ENCODE data around the gene MCTP2.

MCTP2 gene

GRCh38 chr15:94263341-94264273, 32.2 kb downstream of the MCTP2 start:
- no peak for DNase-seq

GRCh38 chr15:94265009-94265408, 33.6 kb downstream of the MCTP2 start:
- DNase-seq = no peak

DNA sequence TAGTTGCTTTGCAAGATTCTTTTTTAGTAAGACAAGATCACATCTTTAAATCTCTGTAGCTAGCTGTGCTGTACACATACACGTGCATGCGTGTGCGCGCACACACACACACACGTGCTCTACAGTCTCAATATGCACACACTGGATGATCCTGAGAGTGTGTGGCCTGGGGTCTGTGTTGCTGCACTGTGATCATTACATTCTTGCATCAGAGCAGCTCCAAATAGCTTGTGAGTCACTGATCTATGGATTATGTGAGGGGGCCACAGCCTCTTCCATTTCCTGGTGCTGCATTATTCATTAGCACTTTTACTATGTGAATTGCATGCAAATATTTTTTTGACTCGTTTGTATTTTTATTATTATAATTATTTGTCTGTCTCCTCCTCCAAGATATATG, 34.6 kb downstream of the MCTP2 start:
- no peak for DNase-seq

GRCh38 chr15:94266789-94267188, 35.4 kb downstream of the MCTP2 start:
- DNase-seq = no peak

DNA sequence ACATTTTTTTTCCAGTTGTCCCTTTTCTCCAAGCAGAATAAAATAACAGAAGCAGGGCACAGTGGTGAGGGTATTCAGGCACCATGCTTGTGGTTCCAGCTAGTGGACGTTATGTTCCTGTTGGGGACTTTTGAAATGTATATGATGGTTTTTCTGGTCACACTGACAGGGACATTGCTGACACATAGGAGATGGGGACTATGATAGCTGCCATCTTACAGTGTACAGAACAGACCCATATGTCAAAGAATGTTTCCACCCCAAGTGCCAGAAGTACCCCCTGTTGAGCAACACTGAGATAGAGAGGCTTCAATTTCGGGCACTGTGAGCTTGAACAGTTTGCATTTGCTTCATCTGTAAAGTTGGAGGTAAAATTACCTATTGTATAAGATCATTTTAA, 38.6 kb downstream of the MCTP2 start:
- no peak for DNase-seq

DNA sequence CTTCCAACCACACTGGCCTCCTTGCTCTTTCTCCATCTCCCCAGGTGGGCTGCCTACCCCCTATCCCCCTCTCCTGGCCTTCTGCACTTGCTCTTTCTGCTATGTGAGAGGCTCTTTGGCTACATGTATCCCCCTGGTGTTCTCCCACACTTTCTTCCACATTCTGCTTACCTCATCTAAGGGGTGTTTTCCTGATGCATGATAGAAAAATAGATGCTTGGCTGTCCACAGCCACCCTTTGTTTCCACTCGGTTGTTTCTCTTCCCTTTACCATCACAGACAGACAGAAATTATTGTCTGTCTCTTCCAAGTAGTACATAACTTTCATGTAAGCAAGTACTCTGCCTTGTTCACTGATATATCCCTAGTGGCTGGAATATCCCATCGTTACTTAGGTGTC, 39.2 kb downstream of the MCTP2 start:
- no peak for DNase-seq

- DNase-seq = no peak
Measured at GRCh38 chr15:94272251-94272898, 41.0 kb downstream of the MCTP2 start.

GRCh38 chr15:94273826-94274225, 42.5 kb downstream of the MCTP2 start:
- no peak for DNase-seq

- no peak for DNase-seq
Measured at GRCh38 chr15:94274745-94275144, 43.4 kb downstream of the MCTP2 start.

DNA sequence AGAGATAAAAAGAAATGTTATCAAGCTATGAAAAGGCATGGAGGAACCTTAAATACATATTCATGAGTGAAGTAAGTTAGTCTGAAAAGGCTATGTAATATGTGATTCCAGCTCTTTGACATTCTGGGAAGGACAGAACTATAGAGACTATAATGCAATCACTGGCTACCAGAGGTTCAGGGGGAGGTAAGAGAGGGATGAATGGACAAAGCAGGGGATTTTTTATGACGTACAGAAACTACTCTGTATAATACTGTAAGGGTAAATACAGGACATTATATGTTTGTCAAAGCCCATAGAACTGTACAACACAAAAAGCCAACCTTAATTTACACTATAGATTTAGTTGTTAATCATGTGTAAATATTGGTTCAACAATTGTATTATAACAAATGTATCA, 46.1 kb downstream of the MCTP2 start:
- DNase-seq = no peak

DNA sequence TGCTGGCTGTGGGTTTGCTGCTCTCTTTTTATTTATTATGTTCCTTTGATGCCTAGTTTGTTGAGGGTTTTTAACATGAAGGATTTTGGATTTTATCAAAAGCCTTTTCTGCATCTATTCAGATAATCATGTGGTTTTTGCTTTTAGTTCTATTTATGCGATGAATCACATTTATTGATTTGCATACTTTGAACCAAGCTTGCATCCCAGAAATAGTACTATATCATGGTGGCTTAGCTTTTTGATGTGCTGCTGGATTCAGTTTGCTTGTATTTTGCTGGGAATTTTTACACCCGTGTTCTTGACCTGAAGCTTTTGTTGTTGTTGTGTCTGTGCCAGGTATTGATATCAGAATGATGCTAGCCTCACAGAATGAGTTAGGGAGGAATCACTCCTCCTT, 48.4 kb downstream of the MCTP2 start:
- DNase-seq = no peak

DNA sequence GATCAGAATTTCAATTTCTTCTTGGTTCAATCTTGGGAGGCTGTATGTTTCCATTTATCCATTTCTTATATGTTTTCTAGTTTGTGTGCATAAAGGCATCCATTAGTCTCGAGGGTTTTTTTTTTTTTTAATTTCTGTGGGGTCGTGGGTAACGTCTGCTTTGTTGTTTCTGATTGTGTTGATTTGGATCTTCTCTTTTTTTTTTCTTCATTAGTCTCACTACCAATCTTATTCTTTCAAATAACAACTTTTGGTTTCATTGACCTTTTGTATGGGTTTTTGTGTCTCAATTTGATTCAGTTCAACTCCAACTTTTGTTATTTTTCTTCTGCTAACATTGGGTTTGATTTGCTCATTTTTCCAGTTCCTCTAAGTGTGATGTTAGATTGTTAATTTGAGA, 48.9 kb downstream of the MCTP2 start:
- DNase-seq = no peak

DNA sequence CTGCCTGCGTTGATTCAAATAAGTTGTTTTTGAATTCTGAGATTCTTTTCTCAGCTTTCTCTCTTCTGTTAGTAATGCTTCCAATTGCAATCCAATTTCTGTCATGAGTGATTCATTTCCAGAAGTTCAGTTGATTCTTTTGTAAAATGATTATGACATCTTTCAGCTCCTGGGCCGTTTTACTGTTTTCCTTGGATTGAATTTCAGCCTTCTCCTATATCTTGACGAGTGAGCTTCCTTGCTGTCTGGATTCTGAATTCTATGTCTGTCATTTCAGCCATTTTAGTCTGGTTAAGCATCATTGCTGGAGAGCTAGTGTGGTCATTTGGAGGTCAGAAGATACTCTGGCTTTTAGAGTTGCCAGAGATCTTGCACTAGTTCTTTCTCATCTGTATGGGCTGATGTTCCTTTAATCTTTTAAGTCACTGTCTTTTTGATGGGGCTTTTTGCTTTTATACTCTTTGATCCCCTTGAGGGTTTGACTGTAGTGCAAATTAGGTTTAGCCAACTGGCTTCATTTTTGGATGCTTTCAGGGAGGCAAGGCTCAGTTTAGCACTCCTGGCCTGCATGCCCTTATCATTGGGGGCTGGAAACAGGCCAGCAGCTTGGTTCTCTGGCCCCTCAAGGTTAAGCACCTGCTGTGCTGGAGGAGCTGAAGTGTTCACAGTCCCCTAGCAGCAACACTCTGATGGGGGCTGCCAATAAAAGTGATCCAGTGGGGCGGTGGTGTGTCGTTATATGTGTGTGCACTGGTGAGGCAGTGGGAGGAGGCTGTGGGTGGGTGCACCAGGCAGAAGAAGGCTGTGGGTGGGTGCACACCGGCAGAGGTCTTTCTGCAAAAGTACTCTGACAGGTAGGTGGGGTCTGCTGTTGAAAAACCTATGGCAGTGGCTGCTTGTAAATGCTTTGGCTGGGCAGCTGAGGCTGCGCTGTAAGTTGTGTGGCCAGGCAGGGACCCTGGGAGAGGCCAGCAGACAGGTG, 51.2 kb downstream of the MCTP2 start:
- DNase-seq = no peak

DNA sequence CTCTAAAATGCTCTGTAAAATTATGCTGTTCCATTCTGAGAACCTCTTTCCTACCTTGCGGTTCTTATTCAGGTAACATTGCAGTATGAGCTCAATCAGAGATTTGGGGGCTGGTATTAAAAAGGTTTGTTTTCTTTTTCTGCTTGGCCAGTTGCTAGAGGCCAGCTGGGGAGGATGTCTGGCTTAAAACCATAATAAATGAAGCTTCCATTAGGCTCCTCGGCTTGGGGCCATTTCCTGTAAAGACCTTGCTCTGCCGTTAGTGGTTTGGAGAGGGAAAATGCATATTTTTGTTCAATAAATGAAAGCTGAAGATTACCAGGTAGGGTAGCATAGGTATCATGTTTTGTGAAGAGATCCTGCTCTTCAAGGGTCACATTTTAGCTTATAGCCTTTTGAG, 55.2 kb downstream of the MCTP2 start:
- DNase-seq = no peak

DNA sequence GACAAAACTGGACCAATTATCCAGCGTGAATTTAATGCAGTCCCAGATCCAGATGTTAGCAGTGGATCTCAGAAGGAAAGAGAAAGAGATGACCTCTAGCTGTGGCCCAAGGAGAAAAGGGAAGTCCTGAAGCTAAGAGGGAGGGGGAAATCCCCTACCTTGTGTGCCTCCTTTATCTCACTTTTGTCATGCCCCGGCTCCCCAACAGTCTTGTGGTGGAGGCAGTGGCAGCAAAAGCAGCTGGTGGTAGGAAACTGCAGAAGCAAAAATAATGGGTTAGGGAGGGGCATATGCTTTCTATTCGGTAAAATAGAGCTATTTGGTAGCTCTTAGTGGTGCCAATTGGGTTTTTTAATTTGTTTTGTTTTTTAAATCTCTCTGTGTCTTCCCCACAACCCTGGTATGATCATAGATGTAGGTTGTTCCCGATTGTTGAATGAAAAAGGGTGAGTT, 56.5 kb downstream of the MCTP2 start:
- DNase-seq = no peak

GRCh38 chr15:94290730-94291129, 59.4 kb downstream of the MCTP2 start:
- no peak for DNase-seq

GRCh38 chr15:94293411-94294402, 62.3 kb downstream of the MCTP2 start:
- no peak for DNase-seq

DNA sequence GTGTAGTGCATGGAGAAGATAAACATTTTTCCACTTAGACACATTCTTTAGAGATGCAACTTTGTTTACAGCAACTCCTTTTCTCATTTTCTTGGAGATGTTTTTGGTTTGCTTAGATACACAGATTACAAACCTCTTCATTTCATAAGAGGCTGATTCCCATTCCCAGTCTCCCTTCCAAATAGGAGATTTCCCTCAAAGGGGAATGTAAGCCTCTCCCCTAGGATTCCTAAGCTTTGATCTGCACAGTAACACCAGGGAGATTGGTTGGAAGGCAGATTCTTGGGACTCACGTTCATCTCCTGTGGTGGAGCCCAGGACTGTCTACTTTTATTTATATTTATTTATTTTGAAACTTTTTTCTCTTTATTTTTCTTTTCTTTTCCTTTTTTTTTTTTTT, 63.2 kb downstream of the MCTP2 start:
- no peak for DNase-seq

DNA sequence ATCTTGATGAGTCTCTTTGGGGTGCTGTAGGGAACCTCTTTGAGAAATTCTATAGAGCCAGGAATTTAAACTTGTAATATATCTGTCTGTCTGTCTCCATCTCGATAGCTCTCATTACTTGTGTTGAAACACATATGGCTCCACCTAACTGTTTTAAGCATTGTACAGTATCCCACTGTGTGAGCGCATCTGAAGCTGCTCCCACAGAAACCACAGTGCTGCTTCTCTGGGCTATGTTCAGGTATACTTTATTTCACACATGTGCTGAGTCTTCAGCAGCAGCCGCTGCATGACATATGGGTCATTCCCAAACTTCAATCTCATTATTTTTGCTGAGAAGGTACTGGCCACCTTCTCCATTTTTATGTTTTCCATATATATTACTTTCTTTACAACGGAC, 63.9 kb downstream of the MCTP2 start:
- DNase-seq = no peak

DNA sequence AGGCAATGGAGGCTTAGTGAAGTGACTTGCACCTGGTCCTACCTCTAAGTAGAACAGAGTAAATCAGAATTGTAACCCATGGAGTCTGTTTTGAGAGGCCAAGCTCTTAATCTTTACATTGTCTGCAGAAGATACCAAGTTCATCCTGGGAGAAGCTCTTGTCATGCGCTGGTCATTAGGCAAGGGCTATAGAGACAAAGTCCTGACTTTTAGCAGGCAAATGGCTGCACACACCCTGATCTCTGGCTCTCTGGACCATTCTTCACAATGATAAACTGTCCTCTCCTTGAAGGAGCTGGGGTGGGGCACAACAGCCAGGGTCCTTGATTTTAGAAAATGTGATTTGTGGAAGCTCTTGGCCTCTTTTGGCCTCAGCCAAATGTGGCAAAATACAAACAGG, 65.4 kb downstream of the MCTP2 start:
- no peak for DNase-seq

DNA sequence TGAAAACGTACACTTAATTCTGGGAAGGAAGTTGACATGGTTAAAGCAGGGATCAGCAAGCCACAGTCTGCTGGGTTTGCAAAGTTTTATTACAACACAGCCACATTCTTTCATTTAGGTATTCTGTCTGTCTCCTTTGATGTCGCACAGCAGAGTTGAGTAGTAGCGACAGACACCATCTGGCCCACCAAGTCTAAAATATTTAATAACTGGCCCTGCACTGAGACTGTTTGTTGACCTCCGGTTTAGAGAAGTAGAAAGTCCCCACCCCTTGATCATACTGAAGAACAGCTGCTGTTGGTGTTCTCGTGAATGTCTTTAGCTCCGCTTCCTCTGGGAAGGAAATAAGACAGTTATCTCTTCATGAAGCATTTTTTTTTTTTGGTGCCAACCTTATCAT, 66.2 kb downstream of the MCTP2 start:
- DNase-seq = no peak
